Vagina (tissue), 2 donors: ENCODE results near the gene CCR7.

Experiments used
- CTCF ChIP-seq, 3 experiments: fragments of 450-650 bp in 2 of 3; fragments of 200-600 bp in 1 of 3; sonication (generic) in 1 of 3; IDR thresholded peaks; one replicate each; pipeline ENCODE4 v1.5.1; 2017 to 2019; ENCODE audit warnings: antibody characterized with exemption in 3 of 3, mild to moderate bottlenecking in 2 of 3, moderate library complexity in 2 of 3
- POLR2AphosphoS5 ChIP-seq, 2 donors: sonication (generic); formaldehyde crosslinking; IDR thresholded peaks; one replicate each; pipeline ENCODE4 v1.9.0; 2017; ENCODE audit warnings: antibody characterized with exemption in 2 of 2, mild to moderate bottlenecking in 2 of 2, low read depth in 1 of 2; ENCODE audit not compliant: insufficient read depth in 1 of 2

GRCh38 chr17:40590742-40591141 is 25.5 kb upstream of the CCR7 start:
- TF ChIP-seq CTCF (IDR thresholded peaks at IDR 0.05) (no peak), POLR2AphosphoS5 (IDR thresholded peaks at IDR 0.05; ENCODE audit: insufficient read depth in 1 of 2, low read depth in 1 of 2) (no peak)
